ENCODE results near the gene MMP24. TPM values are rescaled to one million over a fixed set of nuclear protein-coding genes. Genes with fewer than 3 reads are reported as not detected.

Gene MMP24
- total RNA-seq, 4 donors from 2014 or later: 0.51 to 2.6 (median 2.0) TPM

- Histone ChIP-seq H3K27me3 (peaks cover 0 to 3% of the 10 kb centered on the region in 2 donors), H3K36me3 (no peaks in the 10 kb centered on the region), H3K27ac (no peak overlapping the region), H3K4me1 (peaks cover 0 to 4% of the 10 kb centered on the region in 2 donors), H3K4me3 (no peak overlapping the region), H3K9me3 (no peaks in the 10 kb centered on the region)
- intact Hi-C loops (cut with DNase I; ENCODE audit: low total_unique reads): no loop called here
- no peak for DNase-seq
- TF ChIP-seq POLR2A (IDR thresholded peaks at IDR 0.05): no peak
- TF ChIP-seq, protein P1, sequence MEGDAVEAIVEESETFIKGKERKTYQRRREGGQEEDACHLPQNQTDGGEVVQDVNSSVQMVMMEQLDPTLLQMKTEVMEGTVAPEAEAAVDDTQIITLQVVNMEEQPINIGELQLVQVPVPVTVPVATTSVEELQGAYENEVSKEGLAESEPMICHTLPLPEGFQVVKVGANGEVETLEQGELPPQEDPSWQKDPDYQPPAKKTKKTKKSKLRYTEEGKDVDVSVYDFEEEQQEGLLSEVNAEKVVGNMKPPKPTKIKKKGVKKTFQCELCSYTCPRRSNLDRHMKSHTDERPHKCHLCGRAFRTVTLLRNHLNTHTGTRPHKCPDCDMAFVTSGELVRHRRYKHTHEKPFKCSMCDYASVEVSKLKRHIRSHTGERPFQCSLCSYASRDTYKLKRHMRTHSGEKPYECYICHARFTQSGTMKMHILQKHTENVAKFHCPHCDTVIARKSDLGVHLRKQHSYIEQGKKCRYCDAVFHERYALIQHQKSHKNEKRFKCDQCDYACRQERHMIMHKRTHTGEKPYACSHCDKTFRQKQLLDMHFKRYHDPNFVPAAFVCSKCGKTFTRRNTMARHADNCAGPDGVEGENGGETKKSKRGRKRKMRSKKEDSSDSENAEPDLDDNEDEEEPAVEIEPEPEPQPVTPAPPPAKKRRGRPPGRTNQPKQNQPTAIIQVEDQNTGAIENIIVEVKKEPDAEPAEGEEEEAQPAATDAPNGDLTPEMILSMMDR (IDR thresholded peaks at IDR 0.05): no peak
These were observed 968 bp upstream of the MMP24 start for GRCh38 chr20:35225319-35226125.

DNA sequence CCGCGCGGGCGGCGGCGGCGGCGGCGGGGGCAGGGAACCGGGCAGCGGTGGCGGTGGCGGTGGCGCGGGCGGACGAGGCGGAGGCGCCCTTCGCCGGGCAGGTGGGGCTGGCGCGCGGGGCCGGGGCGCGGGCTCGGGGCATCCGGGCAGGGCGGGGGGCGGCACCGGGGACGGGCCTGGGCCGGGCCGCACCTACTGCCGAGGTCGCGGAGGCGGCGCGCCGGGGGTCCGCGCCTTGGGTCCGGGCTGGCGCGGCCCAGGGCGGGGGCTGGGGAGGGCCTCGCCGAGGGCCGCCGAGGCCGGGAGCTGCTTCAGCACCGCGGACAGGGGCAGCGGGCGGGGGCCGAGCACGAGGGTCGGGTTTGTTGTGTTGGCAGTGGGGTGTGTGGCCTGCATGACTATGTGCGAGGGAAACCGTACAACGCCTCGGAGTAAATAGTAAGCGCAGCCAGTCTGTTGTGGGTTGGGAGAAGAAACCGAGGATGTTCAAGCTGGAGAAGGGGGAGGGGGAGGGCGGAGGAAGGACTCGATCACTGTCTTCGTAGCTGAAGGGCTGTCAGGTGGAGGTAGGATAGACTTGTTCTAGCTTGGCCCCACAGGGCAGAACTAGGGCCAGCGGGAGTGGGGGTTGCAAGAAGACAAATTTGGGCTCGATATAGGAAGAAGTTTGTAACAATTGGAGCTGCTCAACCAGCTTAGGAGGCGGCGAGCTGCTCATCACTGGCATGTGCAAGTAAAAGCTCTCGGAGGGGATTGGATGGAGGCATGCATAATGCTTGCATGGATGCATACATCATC lies 593 bp downstream of the MMP24 start:
- TF ChIP-seq, protein P1 (IDR thresholded peaks at IDR 0.05): no peak
- no peak for TF ChIP-seq POLR2A (IDR thresholded peaks at IDR 0.05)

DNA sequence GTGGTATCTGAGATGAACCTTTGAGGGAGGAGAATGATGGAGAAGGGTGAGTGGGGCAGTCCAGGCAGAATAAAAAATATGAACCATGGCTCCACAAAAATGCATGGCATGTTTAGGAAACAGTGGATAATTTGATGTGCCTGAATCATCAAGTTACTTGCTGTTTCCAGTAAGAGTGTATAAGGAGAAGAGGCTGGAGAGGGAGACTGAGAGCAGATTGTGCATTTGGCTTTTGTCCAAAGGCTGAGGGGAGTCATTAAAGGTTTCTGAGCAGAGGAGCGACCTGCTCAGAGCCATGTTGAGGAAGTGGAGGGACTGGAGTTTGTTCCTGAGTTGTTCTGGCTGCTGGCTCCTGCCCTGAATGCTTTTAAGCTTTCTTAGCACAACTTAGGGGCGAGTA lies 6.1 kb downstream of the MMP24 start:
- intact Hi-C loops (cut with DNase I; ENCODE audit: low total_unique reads): no loop called here
- H3K27ac ChIP-seq: no peak overlapping the region
- H3K4me3 ChIP-seq: no peak overlapping the region
- TF ChIP-seq POLR2A (IDR thresholded peaks at IDR 0.05): no peak
- TF ChIP-seq, protein P1 (IDR thresholded peaks at IDR 0.05): no peak
- no peaks in the 10 kb centered on the region for H3K27me3 ChIP-seq
- no peaks in the 10 kb centered on the region for H3K9me3 ChIP-seq
- H3K4me1 ChIP-seq: no peaks in the 10 kb centered on the region
- no peak for DNase-seq
- H3K36me3 ChIP-seq: no peaks in the 10 kb centered on the region

More for the DNA sequence above, 593 bp downstream of the MMP24 start:
- peak; percentile 26 to 43 for DNase-seq
- peaks cover 0 to 3% of the 10 kb centered on the region in 2 donors for H3K27me3 ChIP-seq
- no peak overlapping the region for H3K4me3 ChIP-seq
- no peak overlapping the region for H3K27ac ChIP-seq
- H3K4me1 ChIP-seq: peaks cover 0 to 4% of the 10 kb centered on the region in 2 donors
- H3K9me3 ChIP-seq: no peaks in the 10 kb centered on the region
- intact Hi-C loops (cut with DNase I; ENCODE audit: low total_unique reads): no loop called here
- no peaks in the 10 kb centered on the region for H3K36me3 ChIP-seq

DNA sequence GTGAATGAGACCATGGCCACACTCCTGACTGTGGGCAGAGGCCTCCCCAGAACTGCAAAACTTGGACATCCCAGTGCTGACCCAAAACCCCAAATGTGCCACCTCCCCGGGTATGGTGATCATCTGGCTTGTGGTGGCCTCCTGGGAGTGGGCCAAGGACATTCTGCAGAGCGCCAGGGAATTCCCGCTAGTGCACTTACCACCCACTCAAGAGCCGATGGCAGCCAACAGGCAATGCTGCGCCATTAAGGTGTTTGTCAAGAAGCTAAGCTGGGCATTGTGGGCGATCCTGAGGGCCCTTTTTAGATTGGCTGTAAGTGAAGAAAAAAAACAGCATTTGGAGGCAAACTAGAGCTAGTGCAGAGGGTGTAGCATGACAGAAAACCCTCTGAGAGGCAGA lies 9.4 kb downstream of the MMP24 start:
- no peak for TF ChIP-seq POLR2A (IDR thresholded peaks at IDR 0.05)
- TF ChIP-seq, protein P1 (IDR thresholded peaks at IDR 0.05): no peak
- intact Hi-C loops (cut with DNase I; ENCODE audit: low total_unique reads): no loop called here
- no peaks in the 10 kb centered on the region for H3K36me3 ChIP-seq
- H3K4me1 ChIP-seq: no peaks in the 10 kb centered on the region
- H3K9me3 ChIP-seq: no peaks in the 10 kb centered on the region
- no peak for DNase-seq
- no peaks in the 10 kb centered on the region for H3K27me3 ChIP-seq
- H3K27ac ChIP-seq: no peak overlapping the region
- H3K4me3 ChIP-seq: no peak overlapping the region

DNA sequence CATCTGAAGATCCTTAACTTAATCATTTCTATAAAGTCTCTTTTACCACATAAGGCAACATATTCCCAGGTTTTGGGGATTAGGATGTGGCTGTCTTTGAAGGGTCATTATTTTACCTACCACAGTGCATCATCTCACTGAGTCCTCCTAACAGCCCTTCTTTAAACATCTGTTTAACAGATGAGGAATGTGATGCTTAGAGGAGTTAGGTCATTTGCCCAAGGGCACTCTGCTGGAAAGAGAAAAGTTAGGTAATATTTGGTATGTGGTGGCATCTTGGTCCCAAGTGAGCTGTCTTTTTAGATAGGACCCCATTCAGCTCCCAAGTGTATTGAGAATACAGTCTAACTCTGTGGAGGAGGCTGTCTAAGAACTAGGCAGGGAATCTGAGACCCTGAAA lies 11.0 kb downstream of the MMP24 start:
- Histone ChIP-seq H3K27ac (no peak overlapping the region), H3K4me3 (no peak overlapping the region), H3K27me3 (no peaks in the 10 kb centered on the region), H3K4me1 (no peaks in the 10 kb centered on the region), H3K9me3 (no peaks in the 10 kb centered on the region), H3K36me3 (no peaks in the 10 kb centered on the region)
- no peak for DNase-seq
- no peak for TF ChIP-seq POLR2A (IDR thresholded peaks at IDR 0.05)
- TF ChIP-seq, protein P1 (IDR thresholded peaks at IDR 0.05): no peak
- intact Hi-C loops (cut with DNase I; ENCODE audit: low total_unique reads): no loop called here

Data from uterus (tissue), 4 donors.